ENCODE data around the gene CD101. TPM values are rescaled to one million over a fixed set of nuclear protein-coding genes. Genes with fewer than 3 reads are reported as not detected.

CD101 gene
- total RNA-seq, 1 experiment from 2014 or later: 0.86 TPM

- no TSS peak for BruUV-seq (replicated peaks)
These were observed 19.1 kb downstream of the CD101 start for GRCh38 chr1:117020526-117021156.

GRCh38 chr1:117022114-117022513, 20.6 kb downstream of the CD101 start:
- Mint-ChIP-seq H3K36me3 (ENCODE audit: insufficient read depth, unreplicated experiment) (no peaks in the 10 kb centered on the region), H3K9me3 (ENCODE audit: unreplicated experiment) (no peaks in the 10 kb centered on the region), H3K27ac (ENCODE audit: unreplicated experiment) (no peak overlapping the region), H3K4me1 (ENCODE audit: low read depth, unreplicated experiment) (no peaks in the 10 kb centered on the region), H3K4me3 (ENCODE audit: unreplicated experiment) (no peak overlapping the region), H3K27me3 (ENCODE audit: insufficient read depth, unreplicated experiment) (no peaks in the 10 kb centered on the region)
- Histone ChIP-seq H3K4me1 (no peaks in the 10 kb centered on the region), H3K4me3 (ENCODE audit: low read depth, low read length) (no peak overlapping the region), H3K36me3 (ENCODE audit: control insufficient read depth, insufficient read depth, low read length) (no peaks in the 10 kb centered on the region), H3K27me3 (replicated peaks; ENCODE audit: control insufficient read depth, insufficient read depth, low read length) (no peaks in the 10 kb centered on the region), H3K9me3 (no peaks in the 10 kb centered on the region)
- intact Hi-C loops (cut with micrococcal nuclease; ENCODE audit: unreplicated experiment): no loop called here
- no peak for TF ChIP-seq CTCF (IDR thresholded peaks at IDR 0.05; ENCODE audit: insufficient read depth in 1 of 2, low read depth in 1 of 2, low read length in 1 of 2, severe bottlenecking in 1 of 2, unreplicated experiment in 1 of 2)
- POLR2A ChIA-PET: no interaction called here
- BruUV-seq (replicated peaks): no TSS peak
- CTCF ChIA-PET: no interaction called here
- no peak for DNase-seq

More at GRCh38 chr1:117020526-117021156, 19.1 kb downstream of the CD101 start:
- Histone ChIP-seq H3K4me3 (ENCODE audit: low read depth, low read length) (no peak overlapping the region), H3K9me3 (no peaks in the 10 kb centered on the region), H3K36me3 (ENCODE audit: control insufficient read depth, insufficient read depth, low read length) (no peaks in the 10 kb centered on the region), H3K27me3 (replicated peaks; ENCODE audit: control insufficient read depth, insufficient read depth, low read length) (no peaks in the 10 kb centered on the region), H3K4me1 (no peaks in the 10 kb centered on the region)
- POLR2A ChIA-PET: no interaction called here
- Mint-ChIP-seq H3K27ac (ENCODE audit: unreplicated experiment) (no peak overlapping the region), H3K9me3 (ENCODE audit: unreplicated experiment) (no peaks in the 10 kb centered on the region), H3K4me1 (ENCODE audit: low read depth, unreplicated experiment) (no peaks in the 10 kb centered on the region), H3K36me3 (ENCODE audit: insufficient read depth, unreplicated experiment) (no peaks in the 10 kb centered on the region), H3K27me3 (ENCODE audit: insufficient read depth, unreplicated experiment) (no peaks in the 10 kb centered on the region), H3K4me3 (ENCODE audit: unreplicated experiment) (no peak overlapping the region)
- DNase-seq: no peak
- TF ChIP-seq CTCF (IDR thresholded peaks at IDR 0.05; ENCODE audit: insufficient read depth in 1 of 2, low read depth in 1 of 2, low read length in 1 of 2, severe bottlenecking in 1 of 2, unreplicated experiment in 1 of 2): no peak
- CTCF ChIA-PET: no interaction called here
- intact Hi-C loops (cut with micrococcal nuclease; ENCODE audit: unreplicated experiment): no loop called here

GRCh38 chr1:117025568-117025967, 24.0 kb downstream of the CD101 start:
- CTCF ChIA-PET: no interaction called here
- no peak overlapping the region for H3K4me3 ChIP-seq (ENCODE audit: low read depth, low read length)
- no peaks in the 10 kb centered on the region for H3K4me1 Mint-ChIP-seq (ENCODE audit: low read depth, unreplicated experiment)
- no peaks in the 10 kb centered on the region for H3K9me3 ChIP-seq
- H3K4me3 Mint-ChIP-seq (ENCODE audit: unreplicated experiment): no peak overlapping the region
- H3K27ac Mint-ChIP-seq (ENCODE audit: unreplicated experiment): no peak overlapping the region
- H3K27me3 ChIP-seq (replicated peaks; ENCODE audit: control insufficient read depth, insufficient read depth, low read length): no peaks in the 10 kb centered on the region
- H3K36me3 ChIP-seq (ENCODE audit: control insufficient read depth, insufficient read depth, low read length): no peaks in the 10 kb centered on the region
- no peak for TF ChIP-seq CTCF (IDR thresholded peaks at IDR 0.05; ENCODE audit: insufficient read depth in 1 of 2, low read depth in 1 of 2, low read length in 1 of 2, severe bottlenecking in 1 of 2, unreplicated experiment in 1 of 2)
- H3K4me1 ChIP-seq: 0 out of 2 replicates have a peak, but pooled peaks cover 5% of the 10 kb centered on the region
- intact Hi-C loops (cut with micrococcal nuclease; ENCODE audit: unreplicated experiment): no loop called here
- H3K9me3 Mint-ChIP-seq (ENCODE audit: unreplicated experiment): no peaks in the 10 kb centered on the region
- no peak for DNase-seq
- POLR2A ChIA-PET: no interaction called here
- H3K27me3 Mint-ChIP-seq (ENCODE audit: insufficient read depth, unreplicated experiment): no peaks in the 10 kb centered on the region
- no peaks in the 10 kb centered on the region for H3K36me3 Mint-ChIP-seq (ENCODE audit: insufficient read depth, unreplicated experiment)
- no TSS peak for BruUV-seq (replicated peaks)
